Activated CD8-positive, alpha-beta memory T cell treated with anti-CD3 and anti-CD28 coated beads, Interleukin-2, amount 50 U/mL, for 24 hours (primary cell): ENCODE results near the gene DNER.
"Not testable (repeated sequence)": the region's sequence is repeated elsewhere in the genome, so short reads cannot be mapped to it uniquely, and the experiment has no call there.

Experiments
- DNase-seq: peaks from one replicate; pipeline ENCODE4 v3.0.0-alpha.2; 2020; ENCODE audit errors: extremely low read depth

DNER gene

DNA sequence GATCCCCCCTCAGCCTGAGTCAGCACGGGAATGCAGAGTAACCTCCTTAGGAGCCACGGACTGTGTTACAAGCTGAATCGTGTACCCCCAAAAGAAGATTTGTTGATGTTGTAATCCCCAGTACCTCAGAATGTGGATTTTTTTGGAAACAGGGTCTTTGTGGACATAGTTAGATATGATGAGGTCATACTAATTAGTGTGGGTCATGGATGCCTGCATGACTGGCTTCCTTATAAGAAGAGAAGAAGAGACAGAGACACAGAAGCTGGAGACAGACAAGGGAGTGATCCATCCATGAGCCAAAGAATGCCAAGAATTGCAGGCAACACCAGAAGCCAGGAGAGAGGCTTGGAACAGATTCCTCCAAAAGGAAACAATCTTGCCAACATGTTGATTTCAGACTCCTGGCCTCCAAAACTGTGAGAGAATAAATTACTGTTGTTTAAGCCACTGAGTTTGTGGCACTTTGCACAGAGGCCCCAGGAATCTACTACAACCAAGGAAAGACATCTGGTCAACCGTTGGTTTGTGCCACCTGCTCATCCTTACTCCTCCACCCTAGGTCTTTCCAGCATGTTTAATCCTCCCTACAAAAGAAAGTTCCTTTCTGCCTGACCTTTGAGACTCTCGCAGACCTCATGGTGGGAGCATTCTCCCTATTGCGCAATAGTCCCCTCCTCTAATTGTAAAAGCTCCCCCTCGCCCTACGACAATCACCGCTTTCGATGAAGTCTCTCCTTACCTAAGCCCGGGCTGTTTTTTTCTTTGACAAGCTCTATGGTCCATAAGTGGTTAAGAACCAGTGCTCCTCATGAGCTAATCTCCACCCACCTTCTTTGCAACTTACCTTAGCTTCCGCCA, 91.6 kb downstream of the DNER start:
- no peak for DNase-seq

GRCh38 chr2:229620759-229621158, 93.6 kb downstream of the DNER start:
- DNase-seq: no peak

- DNase-seq: no peak
Observed at GRCh38 chr2:229620289-229620688, 94.1 kb downstream of the DNER start.

GRCh38 chr2:229616433-229616832, 97.9 kb downstream of the DNER start:
- no peak for DNase-seq

GRCh38 chr2:229614021-229614420, 100.3 kb downstream of the DNER start:
- not testable (repeated sequence) for DNase-seq

DNA sequence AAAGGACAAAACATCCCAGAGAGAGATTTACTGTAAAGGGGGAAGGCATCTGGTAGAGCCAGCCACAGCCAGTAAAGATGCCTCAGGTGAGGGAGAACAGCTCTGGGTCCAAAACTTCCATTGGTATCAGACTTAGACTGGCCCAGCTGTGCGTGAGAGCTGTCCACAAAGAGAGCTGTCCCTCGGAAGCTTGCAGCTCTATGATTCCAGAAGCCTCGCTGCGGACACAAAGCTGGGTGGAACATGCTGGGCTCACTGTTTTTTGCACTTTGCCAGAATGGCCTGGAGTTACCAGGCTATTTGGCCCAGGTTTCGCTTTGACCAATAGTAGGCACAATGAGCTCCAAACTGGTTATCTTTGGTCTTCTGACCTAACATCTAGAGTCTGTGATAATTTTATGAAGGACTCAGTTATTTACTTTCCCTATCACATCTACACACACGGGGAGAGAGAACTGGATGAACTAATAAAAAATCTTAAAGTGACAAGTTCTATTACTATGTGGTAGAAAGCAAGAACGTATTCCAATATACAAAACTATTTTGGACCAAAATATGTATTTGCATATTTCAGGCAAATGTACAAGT, 101.9 kb downstream of the DNER start:
- no peak for DNase-seq

- DNase-seq: no peak
Observed at GRCh38 chr2:229611360-229611759, 103.0 kb downstream of the DNER start.

DNA sequence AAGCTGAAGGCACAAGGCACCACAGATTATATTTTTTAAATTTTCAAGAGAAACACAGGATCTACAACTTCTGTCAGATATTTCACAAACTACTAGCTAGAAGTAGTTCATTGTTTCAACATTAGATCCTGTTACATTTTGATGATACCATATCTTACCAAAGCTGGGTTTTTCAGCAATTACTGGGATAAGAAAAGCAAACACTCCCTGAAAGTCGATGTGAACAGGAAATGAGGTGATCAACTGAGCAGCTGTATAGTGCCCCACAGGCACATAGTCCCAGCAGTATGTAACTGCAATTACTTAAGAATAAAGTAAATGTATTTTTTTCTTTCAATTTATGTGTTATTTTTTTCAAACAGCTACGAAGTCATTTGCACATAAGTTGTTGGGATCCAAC, 103.5 kb downstream of the DNER start:
- no peak for DNase-seq

DNA sequence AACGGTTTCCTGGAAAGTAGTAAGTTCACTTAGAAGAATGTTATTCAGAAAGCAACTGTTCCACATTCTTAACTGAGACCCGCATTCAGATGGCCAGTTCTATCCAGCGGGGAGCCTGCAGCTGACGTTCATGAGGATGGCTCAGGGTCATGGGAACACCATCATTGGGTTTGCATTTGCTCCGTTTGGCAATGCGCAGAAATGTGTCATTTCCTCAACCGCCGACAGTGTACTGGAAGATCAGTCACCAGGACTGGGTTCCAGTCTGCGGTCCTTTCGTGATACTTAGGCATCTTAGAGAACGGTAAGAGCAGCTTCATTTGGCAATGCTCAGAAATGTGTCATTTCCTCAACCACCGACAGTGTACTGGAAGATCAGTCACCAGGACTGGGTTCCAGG, 104.0 kb downstream of the DNER start:
- no peak for DNase-seq

DNA sequence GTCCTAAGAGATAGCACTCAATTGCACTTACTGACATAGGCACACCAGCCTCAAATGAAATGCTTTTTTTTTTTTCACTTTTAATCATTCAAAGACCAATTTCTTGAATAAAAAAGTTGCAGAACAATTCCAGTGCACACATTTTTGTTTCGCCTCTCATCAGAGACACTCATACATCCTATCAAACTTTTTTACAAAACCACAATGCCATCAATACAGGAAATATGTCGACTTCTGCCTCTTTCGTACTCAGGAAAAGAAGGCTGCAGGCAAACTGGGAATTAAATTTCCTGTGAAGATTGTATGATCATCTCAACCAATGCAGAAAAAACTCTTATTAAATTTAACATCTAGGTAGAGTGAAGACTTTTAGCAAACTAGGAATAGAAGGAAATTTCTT, 112.4 kb downstream of the DNER start:
- DNase-seq: no peak

DNA sequence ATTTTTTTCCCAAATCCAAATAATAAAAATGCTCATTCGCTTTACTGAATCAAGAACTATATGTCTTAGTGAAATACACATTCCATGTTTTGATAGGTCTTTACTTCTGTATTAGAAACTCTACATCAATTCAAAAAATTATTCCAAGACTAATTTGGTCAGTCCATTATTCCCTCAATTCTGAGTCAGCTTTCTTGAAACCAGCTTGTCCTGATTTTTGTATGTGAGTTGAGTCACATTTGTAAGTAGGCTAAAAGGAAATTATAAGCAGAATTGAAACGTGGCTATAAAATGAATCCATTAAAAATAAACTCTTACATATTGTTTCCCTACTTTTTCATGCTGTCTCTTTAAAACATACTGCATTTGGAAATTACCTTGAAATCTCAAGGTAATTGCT, 113.0 kb downstream of the DNER start:
- DNase-seq: no peak

- DNase-seq: no peak
Observed at GRCh38 chr2:229598227-229598626, 116.1 kb downstream of the DNER start.

DNA sequence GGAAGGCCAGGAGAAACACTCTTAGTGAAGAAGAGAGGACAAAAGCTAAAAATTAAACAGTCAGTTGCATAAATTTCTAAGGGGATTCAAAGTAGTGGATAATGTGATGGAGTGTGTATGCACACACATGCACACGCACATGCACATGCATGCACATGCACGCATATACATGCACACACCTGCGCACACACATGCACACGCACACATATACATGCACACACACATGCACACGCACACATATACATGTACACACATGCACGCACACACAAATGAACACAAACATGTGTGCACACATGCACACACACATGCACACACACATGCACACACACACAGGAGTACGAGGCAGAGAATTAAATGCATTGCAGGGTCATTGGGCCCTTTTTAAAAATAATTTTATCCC, 117.6 kb downstream of the DNER start:
- DNase-seq: no peak

DNA sequence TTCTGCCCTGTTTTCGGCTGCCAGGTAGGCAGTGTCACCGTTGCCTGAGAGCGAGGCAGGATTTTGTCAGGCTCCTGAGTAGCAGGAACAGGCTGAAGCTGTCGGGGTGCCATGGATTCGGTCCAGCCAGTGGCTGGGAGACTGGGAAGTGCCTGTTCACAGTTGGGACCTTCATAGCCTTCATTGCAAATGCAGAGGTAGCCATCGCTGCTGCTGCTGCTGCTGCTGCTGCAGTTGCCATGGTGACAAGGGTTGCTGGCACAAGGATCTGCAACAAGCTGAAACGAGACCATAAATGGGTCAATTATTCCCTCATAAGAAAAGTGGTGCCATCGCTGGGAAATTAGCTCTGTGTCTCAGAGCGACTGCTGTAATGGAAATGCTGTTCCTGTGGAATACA, 122.7 kb downstream of the DNER start:
- DNase-seq: no peak

DNA sequence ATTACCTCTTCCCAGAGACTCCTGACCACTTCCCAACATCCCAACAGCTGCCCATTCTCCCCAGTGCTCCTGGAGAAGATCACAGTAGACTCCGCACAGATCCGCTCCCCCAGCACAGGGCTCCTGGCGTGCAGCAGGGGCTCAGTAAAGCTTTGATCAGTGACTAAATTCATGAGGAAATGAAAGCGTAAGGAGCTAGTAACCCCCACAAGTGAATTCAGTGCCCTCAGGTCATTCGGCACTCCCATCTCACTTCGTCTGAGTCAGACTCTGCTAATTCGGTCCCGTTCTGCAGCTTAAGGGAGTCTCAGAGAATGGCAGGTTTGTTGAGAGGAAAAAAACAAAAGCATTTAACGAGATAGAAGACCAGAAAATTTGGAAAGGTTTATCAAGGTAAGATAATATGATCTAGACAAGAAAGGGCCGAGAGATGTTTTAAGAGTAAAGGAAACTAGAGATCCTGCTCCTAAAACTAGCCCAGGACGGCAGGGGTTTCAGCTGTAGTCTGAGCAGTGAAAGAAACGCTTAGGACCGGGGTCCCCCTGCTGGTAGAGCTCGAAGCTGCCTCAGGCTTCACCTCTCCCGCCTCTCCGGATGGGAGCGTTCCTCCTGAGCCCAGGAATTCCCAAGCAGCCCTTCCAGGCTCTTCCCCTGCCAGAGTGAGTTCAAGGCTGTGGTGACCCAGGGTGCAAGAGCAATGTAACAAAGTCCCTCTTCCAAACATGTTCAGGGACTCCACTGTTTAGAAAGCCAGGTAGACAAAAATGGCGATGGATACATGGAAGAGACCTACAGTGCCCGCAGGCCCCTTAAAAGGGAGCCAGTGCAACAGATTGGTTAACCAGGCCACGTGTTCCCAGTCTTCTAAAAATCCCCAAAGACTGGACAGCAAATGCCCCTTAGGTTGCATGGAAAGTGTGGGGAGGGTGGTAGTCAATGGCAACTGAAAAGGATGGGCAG, 127.3 kb downstream of the DNER start:
- no peak for DNase-seq

DNA sequence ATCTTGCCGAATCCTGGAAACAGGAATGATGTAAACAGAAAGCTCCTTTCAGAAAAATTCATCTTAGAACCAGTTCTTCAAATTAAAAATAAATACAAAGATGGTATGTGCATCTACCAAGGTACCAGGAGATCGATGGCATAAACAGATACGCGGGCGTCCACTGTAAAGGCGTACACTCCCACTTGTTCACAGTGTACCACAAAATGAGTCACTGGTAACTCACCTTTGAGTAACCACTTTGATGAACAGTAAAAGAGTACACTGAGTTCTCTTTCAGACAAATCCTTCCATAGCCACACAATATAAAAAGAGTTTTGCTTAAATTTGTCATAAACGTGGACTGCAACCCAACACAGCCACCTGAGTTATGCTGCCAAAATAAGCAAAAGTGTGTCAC, 128.3 kb downstream of the DNER start:
- no peak for DNase-seq

- no peak for DNase-seq
Observed at GRCh38 chr2:229582151-229582550, 132.2 kb downstream of the DNER start.

GRCh38 chr2:229578052-229578846, 136.1 kb downstream of the DNER start:
- no peak for DNase-seq

DNA sequence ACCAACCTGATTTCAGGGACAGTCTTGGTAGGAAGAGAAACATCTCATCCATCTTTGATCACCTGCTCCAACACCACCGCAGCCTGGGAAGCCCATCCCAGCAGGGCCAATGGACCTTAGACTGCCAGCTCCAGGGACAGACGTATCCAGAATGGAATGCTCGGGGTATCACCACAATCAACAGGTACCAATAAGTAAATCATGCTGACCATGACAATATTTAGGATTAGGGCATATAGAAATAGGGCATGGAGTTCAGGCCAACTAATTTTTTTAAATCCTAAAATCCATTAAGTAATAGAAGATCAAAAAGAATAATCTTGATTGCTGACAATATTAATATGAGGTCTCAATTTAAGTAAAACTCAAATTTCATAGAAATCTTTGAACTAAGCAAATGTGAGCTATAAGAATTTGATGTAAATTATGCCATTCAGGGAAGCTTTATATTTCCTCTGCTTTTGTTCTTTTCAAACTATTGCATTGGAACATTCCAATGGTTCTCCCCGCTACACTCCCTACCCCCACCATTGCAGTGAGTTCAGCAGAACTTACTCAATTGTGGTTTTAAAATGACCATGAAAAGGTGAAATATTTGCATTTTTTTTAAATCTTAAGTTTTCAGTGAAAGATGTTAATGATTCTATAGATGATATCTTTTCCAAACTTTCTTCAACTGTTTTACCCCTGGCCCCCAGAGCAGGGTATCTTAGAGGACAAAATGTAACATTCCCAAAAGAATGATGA, 138.6 kb downstream of the DNER start:
- no peak for DNase-seq

DNA sequence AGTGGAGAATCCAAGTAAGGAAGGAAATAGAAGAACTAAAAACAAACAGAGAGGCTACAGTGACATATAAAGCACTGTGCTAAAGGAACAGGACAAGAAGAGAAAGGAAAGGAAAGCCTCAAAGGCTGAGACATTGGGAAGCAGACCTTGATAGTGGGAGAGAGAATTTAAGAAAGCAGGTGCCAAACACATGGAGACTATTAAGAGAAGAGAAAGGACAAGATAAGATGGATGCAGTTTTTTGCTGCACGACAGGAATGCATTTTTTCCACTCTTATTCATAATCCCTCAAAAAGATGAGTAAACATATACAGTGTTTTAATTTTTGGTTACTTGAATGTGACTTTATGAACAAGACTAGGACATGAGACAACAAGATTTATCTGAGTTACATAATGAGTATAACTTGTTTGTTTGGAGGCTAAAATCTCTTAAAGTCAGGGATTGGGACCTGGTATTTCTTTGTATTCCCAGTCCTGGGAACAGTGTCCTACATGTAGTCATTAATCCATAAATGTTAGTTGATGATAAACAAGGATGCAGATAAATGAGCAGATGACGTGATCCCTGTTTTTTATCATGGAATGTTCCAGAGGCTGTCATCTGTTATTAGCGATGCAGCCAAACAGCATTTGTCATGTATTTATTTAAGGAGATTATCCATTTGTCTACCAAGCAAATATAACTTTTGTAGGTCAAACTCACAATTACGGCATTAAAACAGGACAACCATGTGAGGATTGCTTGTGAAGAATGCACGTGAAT, 141.7 kb downstream of the DNER start:
- no peak for DNase-seq
